Activated CD8-positive, alpha-beta T cell treated with anti-CD3 and anti-CD28 coated beads for 36 hours (primary cell): Measurements from ENCODE around the gene GEMIN8. TPM values are rescaled to one million over a fixed set of nuclear protein-coding genes. Genes with fewer than 3 reads are reported as not detected.

Source experiments
- ATAC-seq: fragments of 200-7000 bp; cut with Tn5 transposase; one replicate; pipeline ENCODE4 v1.10.0; 2021; ENCODE audit warnings: mild to moderate bottlenecking, moderate library complexity
- CTCF ChIA-PET: fragments of 350-600 bp; sonication (Branson Sonifier 250); formaldehyde crosslinking; loops from one replicate; lab custom pipeline; 2021; ENCODE audit warnings: antibody characterized with exemption; lab: Charles Lee
- POLR2A ChIA-PET: fragments of 350-600 bp; sonication (Branson Sonifier 250); formaldehyde crosslinking; loops from one replicate; lab custom pipeline; 2021; ENCODE audit warnings: antibody characterized with exemption; lab: Charles Lee
- DNase-seq: peaks from one replicate; pipeline ENCODE4 v3.0.0-alpha.2; 2020
- H3K27ac Mint-ChIP-seq: one replicate; pipeline ENCODE4 v1.8.0; 2021; ENCODE audit warnings: mild to moderate bottlenecking, mixed read lengths
- H3K27me3 Mint-ChIP-seq: one replicate; pipeline ENCODE4 v1.8.0; 2021; ENCODE audit warnings: mixed read lengths
- H3K36me3 Mint-ChIP-seq: one replicate; pipeline ENCODE4 v1.8.0; 2021; ENCODE audit warnings: low read depth, mixed read lengths
- H3K4me1 Mint-ChIP-seq: one replicate; pipeline ENCODE4 v1.8.0; 2021; ENCODE audit warnings: low read depth, mixed read lengths
- H3K4me3 Mint-ChIP-seq: one replicate; pipeline ENCODE4 v1.8.0; 2021; ENCODE audit warnings: mild to moderate bottlenecking, moderate library complexity, mixed read lengths
- H3K9me3 Mint-ChIP-seq: one replicate; pipeline ENCODE4 v1.8.0; 2021; ENCODE audit warnings: mixed read lengths
- CTCF ChIP-seq: fragments of 200-600 bp; IDR thresholded peaks from one replicate; pipeline ENCODE4 v1.8.0; 2022; ENCODE audit warnings: antibody characterized with exemption, mild to moderate bottlenecking
- intact Hi-C: fragments of 100-400 bp; cut with micrococcal nuclease; formaldehyde crosslinking; loops from one replicate; pipeline ENCODE4 v1.10.0; 2022
- total RNA-seq, 2 experiments: library from RNA; stranded (reverse); gene quantifications; one replicate each; pipeline ENCODE4 v1.2.3, GENCODE V29; 2021

Gene GEMIN8
- total RNA-seq, 2 experiments from 2014 or later = 14.7 to 15.5 TPM

GRCh38 chrX:14029039-14029424 is 660 bp downstream of the GEMIN8 start:
- DNase-seq (no peak), ATAC-seq (no peak)
- TF ChIP-seq CTCF = no peak
- peak overlapping the region; percentile 97 for H3K27ac Mint-ChIP-seq
- ChIA-PET POLR2A (interaction anchor here (0.8 to 2.0 kb wide), 7 partner anchors 277 to 469 kb away, joined by 3 to 7 read pairs (median 4); partner anchors contain the start of genes OFD1, TCEANC and TRAPPC2), CTCF (interaction anchor here (0.8 to 1.2 kb wide), 2 partner anchors 131 to 280 kb away, joined by 4 read pairs; no protein-coding TSS in a partner anchor)
- no peaks in the 10 kb centered on the region for H3K27me3 Mint-ChIP-seq
- peaks cover 27% of the 10 kb centered on the region for H3K4me1 Mint-ChIP-seq
- peak overlapping the region; percentile 88 for H3K4me3 Mint-ChIP-seq
- intact Hi-C loops = no loop called here
- H3K36me3 Mint-ChIP-seq = no peaks in the 10 kb centered on the region
- H3K9me3 Mint-ChIP-seq = no peaks in the 10 kb centered on the region

GRCh38 chrX:14028473-14028872 is 1.2 kb downstream of the GEMIN8 start:
- peak; percentile 37 for ATAC-seq
- Mint-ChIP-seq H3K36me3 (no peaks in the 10 kb centered on the region), H3K27me3 (no peaks in the 10 kb centered on the region)

GRCh38 chrX:14027511-14028019 is 2.1 kb downstream of the GEMIN8 start:
- DNase-seq = no peak
- no peak for TF ChIP-seq CTCF
- intact Hi-C loops = no loop called here
- Mint-ChIP-seq H3K27ac (peak overlapping the region; percentile 97), H3K9me3 (no peaks in the 10 kb centered on the region), H3K27me3 (no peaks in the 10 kb centered on the region), H3K4me1 (peaks cover 27% of the 10 kb centered on the region), H3K4me3 (peak overlapping the region; percentile 88), H3K36me3 (no peaks in the 10 kb centered on the region)
- ChIA-PET POLR2A (interaction anchor here (1.3 to 1.7 kb wide), 2 partner anchors 285 to 293 kb away, joined by 4 to 7 read pairs; partner anchors contain the start of genes OFD1 and TRAPPC2), CTCF (interaction anchor here (0.8 kb wide), 1 partner anchor 291 kb away, joined by 3 read pairs; no protein-coding TSS in a partner anchor)
- peak; percentile 31 for ATAC-seq

More at GRCh38 chrX:14028473-14028872, 1.2 kb downstream of the GEMIN8 start:
- peak overlapping the region; percentile 88 for H3K4me3 Mint-ChIP-seq
- H3K4me1 Mint-ChIP-seq = peaks cover 27% of the 10 kb centered on the region
- H3K9me3 Mint-ChIP-seq = no peaks in the 10 kb centered on the region
- POLR2A ChIA-PET = interaction anchor here (1.3 to 2.0 kb wide), 5 partner anchors 286 to 469 kb away, joined by 3 to 7 read pairs (median 4); partner anchors contain the start of genes OFD1 and TRAPPC2
- intact Hi-C loops = no loop called here
- CTCF ChIA-PET = interaction anchor here (0.8 kb wide), 2 partner anchors 279 to 292 kb away, joined by 3 to 4 read pairs; no protein-coding TSS in a partner anchor
- H3K27ac Mint-ChIP-seq = peak overlapping the region; percentile 97
- no peak for DNase-seq
- no peak for TF ChIP-seq CTCF

- H3K9me3 Mint-ChIP-seq = no peaks in the 10 kb centered on the region
- intact Hi-C loops = no loop called here
- peak overlapping the region; percentile 97 for H3K27ac Mint-ChIP-seq
- DNase-seq = no peak
- no peak for TF ChIP-seq CTCF
- ATAC-seq = no peak
- H3K4me1 Mint-ChIP-seq = peaks cover 25% of the 10 kb centered on the region
- no peaks in the 10 kb centered on the region for H3K27me3 Mint-ChIP-seq
- ChIA-PET POLR2A (interaction anchor here (1.3 kb wide), 1 partner anchor 293 kb away, joined by 4 read pairs; the partner anchor contains the start of genes OFD1 and TRAPPC2), CTCF (no interaction called here)
- no peaks in the 10 kb centered on the region for H3K36me3 Mint-ChIP-seq
- H3K4me3 Mint-ChIP-seq = peak overlapping the region; percentile 88
Measured at GRCh38 chrX:14027036-14027435, 2.7 kb downstream of the GEMIN8 start.

GRCh38 chrX:14026121-14026520 is 3.6 kb downstream of the GEMIN8 start:
- Mint-ChIP-seq H3K4me1 (peaks cover 23% of the 10 kb centered on the region), H3K27me3 (no peaks in the 10 kb centered on the region), H3K4me3 (no peak overlapping the region), H3K36me3 (peaks cover 3% of the 10 kb centered on the region), H3K9me3 (no peaks in the 10 kb centered on the region), H3K27ac (no peak overlapping the region)
- ATAC-seq = no peak
- TF ChIP-seq CTCF = no peak
- no peak for DNase-seq
- ChIA-PET POLR2A (no interaction called here), CTCF (no interaction called here)
- intact Hi-C loops = no loop called here
